Medulla oblongata (tissue), 1 donor: ENCODE results near the gene NTM.

Experiments
- DNase-seq: peaks from one replicate; pipeline ENCODE4 v3.0.0-alpha.2; 2015; ENCODE audit errors: extremely low spot score

NTM gene

DNA sequence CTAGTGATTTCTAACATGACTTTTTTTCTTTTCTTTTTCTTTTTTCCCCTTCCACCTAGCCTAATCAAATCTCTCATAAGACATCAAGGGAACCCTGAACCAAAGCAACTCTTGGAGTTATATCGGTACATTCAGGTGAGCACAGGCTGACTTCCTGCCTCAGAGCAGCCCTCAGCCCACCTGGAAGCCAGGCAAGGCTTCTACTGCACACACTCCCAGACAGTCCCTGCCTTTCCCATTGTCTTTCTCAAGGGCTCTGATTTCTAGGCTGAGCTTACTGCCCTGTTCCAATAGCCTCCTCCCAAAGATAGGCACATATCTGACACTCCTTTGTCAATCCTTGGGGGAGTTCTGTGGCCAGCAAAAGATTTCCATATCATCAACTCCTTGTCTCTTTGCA is 629.5 kb downstream of the NTM start:
- no peak for DNase-seq

DNA sequence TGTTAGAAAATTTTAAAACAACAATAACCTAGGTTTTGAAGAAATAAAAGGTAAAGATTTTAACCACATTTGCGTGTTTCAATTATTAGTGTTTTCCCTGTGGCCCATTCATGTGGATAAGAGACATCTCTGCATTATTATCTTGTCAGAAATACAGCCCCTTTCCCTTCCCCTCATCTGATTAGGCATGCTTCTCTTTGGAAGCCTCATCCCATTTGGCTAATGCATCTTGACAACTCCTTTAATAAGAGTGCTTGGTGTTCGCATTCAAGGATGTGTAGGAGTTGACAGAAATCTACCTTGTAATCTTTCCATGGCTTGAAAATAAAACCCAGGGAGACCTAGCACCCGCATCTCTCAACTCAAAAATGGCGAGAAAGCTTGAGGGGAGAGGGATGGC is 635.5 kb downstream of the NTM start:
- no peak for DNase-seq

DNA sequence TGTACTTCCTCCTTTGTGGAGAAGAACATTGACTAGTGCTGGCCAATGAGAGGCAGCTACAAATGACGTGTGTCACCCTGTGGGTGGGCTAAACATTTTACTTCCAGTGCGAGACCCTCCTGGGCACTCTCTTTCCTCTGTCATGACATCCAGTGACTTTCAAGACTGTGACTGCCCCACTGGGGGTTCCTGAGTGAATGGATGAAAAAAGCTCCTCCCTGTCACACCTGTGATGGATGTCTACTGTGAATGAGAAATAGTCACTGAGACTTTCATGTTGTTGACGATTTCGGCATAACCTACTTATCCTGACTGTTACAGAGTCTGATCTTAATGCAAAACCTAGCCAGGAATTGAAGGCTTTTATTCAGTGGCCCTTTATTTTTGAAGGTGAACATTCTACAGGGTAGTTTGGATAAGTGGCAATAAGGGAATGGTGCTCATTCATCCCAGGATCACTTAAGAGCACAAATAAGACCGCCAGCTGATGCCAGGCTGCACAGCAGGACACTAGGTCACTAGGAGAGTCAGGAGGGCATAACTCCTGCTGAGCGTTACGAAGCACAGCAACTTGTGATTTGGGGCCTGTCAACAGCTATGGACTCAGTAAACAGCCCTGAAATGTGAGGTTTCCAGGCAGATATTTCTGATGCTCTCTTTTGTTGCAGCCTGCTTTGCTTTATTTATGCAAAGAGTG is 636.6 kb downstream of the NTM start:
- no peak for DNase-seq

DNA sequence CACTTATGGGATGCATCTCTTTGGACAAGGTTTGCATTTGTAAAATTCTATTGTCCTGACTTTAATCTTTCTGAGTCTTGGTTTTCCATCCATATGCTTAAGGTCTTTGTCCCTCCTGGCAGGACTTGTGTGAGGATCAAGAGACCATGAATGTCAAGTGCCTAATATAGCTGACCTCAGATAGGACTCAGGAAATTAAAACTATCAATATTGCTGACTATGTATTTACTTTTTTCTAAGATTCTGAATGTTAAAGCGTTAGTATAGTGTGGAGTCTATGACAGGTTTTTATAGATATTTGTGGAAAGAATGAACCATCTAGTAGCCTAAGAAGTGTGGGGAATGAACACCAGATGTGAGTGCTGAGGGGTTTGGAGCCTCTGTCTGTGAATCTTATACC is 637.8 kb downstream of the NTM start:
- DNase-seq, result no peak

DNA sequence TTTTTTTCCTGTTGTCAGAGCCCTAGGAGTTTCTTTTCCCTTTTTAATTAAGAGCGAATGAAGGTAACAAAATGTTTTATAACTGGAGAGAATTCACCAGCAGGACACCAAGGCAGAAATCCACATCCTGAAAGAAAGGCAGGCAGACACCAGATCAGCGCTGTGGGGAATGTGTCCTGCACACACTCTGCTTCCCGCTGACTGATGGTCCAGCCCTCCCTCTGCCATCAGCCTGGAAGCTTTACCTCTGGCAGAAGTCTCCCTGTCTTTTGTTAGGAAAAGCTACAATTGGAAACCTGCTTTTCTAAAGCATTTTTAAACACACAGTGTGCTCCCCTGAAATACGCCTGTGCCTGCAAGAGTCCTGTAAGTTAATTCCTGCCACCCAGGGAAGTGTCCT is 638.5 kb downstream of the NTM start:
- DNase-seq, result no peak

DNA sequence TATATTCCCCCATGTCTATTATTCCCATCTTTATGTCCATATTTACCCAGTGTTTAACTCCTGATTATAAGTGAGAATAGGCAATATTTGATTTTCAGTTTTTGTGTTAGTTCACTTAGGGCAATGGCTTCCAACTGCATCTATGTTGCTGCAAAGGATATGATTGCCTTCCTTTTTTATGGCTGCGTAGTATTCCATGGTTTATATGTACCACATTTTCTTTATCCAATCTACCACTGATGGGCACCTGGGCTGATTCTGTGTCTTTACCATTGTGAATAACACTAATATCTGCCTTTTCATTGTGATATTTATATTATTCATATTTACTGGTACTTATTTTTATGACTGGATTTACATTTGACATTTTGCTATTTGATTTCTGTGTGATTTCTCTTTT is 649.6 kb downstream of the NTM start:
- no peak for DNase-seq

DNA sequence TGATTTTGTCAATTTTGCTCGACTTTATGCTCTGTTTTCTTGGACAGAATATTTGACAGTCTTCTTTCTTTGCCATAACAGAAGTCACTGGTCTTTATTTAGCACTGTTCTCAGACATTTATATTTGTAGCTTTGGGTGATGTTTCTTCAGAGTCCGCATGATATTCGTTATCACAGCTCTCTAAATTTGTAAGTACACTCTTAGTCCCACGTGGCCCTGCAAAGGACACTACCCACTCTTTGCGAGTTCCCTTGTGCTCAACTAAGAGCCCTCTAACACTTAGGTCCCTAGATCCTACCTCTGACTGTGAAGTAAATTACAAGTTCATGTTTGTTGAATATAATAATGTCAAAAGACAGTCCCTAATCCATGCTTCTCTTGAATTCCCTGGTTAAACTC is 651.9 kb downstream of the NTM start:
- no peak for DNase-seq

DNA sequence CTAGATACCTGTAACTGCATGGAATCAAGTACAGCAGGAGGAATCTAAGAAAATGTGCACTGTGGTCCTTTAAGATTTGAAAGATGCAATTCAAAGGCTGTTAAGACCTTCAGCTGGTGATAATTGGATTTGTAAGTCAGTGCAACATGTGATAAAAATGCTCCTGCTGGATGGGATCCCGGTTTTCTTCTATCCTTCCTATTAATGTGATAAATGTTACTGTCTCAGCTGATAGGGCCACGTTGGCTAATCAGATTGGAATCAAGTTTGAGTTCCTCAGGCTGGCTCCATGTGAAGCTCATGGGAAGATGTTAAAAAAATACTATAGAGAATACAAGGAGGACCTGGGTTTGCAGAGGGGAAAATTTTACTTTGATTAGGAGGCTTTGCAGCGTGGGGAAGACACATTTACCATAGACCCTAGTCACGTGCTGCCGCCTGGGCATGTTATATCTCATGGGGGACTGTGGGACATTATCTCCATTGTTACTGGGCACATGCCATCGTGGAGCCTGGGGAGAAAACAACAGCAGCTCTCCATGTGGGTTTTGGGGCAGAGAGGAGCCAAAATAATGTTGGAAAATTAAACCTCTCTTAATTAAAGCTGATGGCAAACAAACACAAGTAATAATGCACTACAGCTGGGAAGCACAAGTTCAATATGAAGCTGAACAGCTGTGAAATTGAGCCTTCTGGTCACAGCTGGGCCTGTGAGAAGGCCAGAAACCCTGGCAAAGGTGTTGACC is 652.5 kb downstream of the NTM start:
- DNase-seq, result no peak

DNA sequence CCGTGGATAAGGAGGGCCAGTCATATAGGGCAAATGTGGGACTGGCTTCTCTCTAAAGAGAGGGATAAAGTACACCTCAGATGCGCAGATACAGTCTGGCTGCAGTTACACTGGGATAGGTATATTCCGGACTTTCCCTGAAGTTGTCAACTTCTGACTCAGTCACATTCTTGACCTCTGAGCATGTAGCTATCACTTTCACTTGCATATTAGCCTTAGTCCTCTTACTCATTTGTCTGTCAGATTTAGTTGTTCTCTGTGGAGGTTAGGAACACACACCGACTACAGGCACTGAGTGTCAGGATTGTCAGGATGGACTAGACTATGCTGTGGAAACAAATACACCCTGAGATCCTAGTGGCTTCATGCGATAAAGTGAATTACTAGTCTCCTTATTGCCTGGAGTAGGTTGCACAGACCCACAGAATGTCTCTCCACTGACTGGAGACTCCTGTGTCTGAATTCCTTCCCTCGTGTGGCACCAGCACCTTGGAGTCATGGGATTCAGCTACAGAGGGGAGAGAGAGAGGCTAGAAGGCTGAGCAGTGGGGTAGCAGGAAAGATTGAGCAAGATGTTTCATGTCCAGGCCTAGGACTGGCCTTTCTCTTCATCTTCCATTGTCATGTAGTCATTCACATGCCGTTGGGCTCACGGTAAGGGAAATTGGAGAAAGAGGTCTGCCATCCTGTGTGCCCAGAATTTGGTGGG is 654.3 kb downstream of the NTM start:
- no peak for DNase-seq

DNA sequence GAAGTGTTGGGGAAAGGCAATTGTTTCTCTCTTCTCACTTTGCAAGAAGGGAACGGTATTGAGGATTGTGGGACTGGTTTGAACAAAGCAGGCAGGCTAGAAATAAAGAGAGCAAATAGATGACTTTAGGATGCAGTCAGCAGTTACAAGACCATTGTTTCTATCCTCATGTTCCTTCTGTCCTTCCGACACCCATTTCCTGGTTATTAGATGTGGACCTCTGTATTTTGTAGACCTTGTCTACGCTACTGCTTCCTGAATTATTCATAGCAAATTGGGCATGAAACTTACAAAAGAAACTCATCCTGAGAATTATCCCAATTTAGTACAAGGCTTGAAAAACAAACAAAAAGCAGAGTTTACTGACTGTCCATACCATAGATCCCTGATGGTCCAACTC is 656.3 kb downstream of the NTM start:
- DNase-seq, result no peak

DNA sequence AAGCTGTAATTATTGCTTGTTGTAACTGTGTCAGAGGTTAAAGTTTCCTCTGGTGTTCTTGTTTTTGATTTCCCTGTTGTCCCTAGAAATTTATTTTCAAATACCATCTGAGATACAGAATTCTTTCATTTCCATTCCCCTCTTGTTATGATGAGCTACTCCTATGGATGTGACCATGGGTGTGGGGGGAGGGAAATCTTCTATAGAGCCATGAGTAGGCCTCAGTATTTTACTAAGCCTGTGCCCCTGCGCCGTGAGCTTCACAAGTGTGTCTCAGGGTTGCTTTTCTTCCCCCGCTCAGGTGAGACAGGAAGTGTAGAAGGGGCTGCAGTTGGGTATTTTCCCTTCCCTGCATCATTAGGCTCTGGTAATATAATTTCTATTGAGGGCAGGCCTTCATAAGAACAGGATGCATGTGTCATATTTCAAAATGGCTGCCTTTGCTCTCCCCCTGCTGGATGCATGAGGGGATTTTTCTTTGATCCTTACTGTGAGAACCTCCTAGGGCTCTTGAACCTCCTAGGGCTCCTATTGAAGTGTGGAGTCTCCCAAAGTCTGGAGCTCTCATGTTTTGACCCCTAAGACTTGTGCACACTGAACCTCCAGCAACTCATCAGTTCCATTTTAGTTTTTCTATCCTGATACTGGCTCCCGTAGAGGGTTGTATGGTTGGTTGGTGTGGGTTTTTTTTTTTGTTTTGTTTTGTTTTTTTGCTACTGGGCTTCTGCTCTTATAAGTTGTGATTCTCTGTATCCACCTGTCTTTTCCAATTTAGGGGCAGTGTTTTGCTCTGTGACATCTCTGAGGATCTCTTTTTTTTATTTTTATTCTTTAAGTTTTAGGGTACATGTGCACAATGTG is 658.2 kb downstream of the NTM start:
- DNase-seq, result peak; percentile 59

DNA sequence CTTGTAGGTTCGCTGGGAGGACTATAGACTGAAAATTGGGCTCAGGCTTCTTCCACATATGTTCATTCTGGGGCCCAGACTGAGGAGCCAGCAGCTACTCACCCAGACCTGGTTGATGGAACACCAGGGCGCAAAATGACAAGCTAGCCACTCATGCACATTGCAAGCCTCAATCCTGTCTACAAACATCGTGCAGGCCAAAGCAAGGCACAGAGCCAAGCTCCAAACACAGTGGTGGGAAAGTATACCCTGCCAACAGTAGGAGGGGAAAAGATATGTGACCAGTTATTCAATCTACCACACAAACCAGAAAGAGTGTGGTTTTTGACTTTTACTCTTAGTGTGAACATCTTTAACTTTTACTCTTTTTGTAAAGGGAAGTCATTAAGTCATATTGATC is 660.5 kb downstream of the NTM start:
- DNase-seq, result no peak

DNA sequence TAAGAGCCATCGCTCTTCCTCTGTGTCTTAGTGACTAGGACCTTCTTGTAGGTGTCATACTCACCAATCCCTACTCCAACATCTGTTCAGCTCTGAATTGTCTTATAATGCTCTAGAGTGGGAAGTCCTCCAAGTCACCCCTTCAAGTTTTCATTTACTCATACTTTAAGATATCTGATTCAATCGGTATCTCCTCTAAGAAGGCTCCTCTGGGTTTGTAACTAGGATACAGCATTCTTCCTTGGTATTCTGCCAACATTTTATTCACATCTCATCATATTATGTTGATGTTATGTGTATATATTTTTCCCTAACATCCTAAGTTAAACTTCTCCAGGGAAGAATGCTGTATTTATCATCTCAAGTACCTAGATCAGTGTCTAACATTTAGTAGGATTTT is 662.1 kb downstream of the NTM start:
- DNase-seq, result no peak

DNA sequence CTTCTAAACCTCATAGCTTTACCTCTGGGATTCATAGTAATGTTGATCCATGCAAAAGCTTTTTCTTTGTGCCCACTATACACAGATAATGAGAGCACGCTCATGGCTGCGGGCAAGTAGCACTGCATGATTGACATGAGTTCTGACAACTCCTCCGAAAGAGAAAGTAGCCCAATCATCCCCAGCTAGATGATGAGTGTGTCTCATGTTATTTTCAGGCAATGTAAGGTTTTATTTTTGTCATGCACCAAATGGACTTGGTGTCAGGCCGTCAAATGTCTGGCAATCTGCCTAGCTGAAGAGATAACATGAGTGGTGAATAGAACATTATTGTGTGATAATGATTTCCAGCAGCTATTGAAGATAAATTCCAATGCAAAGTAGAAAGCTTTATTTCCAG is 662.6 kb downstream of the NTM start:
- no peak for DNase-seq

DNA sequence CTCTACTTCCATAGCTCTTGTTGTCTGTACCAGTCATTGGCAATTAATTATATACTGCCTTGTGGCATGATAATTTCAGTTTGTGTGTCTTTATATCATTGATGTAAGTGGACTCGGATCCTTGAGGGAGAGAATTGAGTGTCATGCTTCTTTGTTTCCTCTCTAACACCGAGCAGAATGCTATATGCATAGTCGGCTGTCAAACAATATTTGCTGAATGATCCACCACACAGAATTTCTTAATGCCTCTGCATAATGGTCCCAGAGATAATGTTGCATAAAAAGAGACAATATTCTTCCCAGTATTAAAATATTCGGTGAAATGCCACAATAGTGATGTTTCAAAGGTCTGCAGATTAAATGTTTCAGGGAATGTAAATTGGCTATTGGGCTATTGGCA is 664.8 kb downstream of the NTM start:
- DNase-seq, result no peak

DNA sequence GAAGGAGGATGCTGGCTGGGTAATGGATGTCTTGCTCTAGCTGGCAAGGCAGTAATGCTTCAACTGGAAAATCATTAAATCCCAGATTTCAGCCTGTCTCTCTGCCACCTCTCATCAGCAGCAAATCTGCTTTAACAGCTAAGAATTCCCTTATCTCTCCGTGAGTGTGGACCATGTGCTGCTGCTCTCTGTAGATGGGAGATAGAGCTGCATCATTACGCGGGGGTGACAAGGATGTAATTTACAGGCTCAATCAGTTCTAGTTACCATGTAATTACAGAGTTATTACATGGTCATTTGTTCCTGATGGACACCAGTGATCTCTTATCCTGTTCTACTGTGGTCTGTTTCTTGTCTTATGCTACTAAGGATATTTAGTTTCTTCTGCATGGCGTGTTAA is 665.4 kb downstream of the NTM start:
- no peak for DNase-seq

DNA sequence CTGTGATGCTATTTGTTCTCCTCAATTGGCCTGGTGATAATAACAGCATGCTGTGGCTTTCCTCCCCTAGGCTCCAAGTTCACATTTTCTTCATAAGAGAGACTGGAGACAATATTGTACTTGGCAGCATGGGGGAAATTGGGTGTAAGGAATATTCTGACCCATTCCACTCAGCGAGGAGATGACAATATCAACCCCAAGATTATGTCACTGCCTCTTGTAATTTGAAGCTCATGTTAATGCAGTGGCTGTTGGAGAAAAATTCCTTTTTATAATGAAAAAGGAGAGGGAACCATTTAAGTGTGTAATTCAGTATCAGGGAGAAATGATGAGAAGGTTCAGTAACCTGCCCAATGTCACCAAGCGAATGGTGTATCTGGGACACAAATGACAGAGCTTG is 665.8 kb downstream of the NTM start:
- DNase-seq, result no peak

DNA sequence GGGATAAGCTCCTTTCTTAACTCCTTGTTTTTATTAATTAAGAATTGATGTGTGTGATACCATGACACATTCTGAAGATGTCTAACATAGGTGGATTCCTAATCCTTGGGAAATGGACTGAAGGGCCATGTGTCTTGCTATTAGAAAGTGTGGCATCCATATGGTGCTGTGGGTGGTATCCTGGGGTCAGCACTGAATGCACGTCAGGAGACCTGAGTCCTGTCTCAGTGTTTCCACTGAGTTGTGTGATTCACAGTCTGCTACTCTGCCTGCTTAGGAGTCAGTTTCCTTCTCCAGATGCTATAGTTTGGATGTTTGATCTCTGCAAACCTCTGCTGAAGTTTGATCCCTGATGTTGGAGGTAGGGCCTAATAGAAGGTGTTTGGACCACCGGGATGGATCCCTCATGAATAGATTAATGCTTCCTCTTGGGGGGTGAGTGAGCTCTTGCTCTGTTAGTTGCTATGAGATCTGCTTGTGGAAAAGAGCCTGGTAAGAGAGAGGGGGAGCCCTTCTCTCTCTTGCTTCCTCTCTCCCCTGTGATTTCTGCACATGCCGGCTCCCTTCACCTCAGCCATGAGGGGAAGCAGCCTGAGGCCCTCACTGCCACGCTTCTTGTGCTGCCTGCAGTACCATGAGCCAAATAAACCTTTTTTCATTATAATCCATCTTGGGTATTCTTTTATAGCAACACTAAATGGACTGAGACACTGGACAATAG is 666.5 kb downstream of the NTM start:
- DNase-seq, result no peak

DNA sequence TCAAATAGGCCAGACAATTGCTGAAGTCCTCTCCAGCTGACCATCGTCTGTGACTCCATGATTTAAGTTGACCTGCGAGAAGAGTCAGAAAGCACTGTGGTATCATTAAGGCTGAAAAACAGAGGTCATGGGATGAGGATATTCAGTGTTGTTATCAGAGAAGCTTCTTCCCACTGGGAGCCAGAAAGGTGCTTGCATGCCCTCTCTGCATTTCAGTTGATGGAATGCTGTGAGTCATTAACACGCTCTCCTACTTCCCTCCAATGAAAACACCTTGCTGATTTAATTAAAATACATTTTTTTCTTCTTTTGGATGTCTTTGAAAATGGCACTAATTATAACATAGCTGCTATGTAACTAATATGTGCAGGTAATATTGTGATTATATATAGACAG is 667.0 kb downstream of the NTM start:
- no peak for DNase-seq

DNA sequence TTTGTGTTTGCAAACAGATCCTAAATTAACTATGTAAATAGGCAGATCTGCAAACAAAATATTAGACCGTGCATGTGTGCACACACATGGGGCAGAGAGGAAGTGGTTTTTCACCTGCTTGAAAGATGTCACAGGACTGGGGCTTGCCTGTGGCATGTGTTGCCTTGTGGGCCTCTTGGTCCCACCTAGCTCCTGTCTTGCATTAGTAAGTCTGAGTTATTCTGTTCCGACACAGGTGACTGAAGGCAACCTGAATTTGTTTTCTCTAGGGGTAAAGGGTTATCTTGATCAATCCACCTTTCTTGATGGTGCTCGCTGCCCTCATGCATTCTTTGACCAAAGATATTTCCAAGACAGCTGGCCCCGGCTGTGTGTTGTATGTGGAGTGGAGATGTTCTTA is 667.5 kb downstream of the NTM start:
- no peak for DNase-seq

DNA sequence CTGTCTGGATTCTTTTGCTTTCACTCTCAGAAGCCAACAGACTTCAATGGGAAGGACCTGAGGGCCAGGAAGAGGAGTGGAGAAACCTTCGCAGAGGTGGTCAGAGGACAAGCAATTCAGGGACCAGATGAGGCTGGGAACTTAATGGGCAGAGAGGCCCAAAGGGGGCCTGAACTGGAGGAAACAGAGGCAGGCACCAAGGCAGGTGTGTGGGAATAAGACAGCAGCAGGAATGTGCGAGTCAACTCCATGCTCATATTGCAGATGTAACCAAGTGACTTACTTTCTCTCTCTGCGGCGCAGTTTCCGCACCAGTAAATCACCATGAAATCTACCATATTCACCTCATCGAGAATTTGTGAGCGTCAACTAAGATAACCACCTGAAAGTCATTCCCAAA is 669.1 kb downstream of the NTM start:
- no peak for DNase-seq

DNA sequence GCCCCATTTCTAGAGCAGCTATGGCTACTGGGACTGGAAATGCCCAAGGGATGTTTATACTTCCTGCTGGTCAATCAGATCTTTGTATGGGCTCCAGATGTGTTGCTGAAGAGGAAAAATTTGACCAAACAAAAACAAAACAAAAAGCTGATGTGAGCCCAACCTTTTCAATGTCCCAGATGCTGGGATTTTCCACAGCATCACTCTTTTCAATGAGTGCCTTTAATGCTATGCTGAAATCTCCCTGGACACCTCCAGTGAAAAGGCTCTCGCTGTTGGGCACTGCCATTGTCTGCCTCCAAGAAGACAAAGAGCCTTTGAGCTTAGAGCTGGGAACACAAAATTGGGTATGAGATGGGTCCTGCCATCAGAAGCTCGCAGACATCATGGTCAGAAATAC is 671.9 kb downstream of the NTM start:
- DNase-seq, result peak; percentile 71
